GM12873 (cell line): ENCODE measurements around the gene ACP4.

Experiments used
- TF ChIP-seq, protein P1 (sequence below): IDR thresholded peaks from 2 replicates; pipeline ENCODE4 v1.5.1; 2012; ENCODE audit warnings: low read depth, mild to moderate bottlenecking, moderate library complexity, low read length, control low read depth; ENCODE audit not compliant: insufficient read depth; ENCODE audit errors: missing control alignments

ACP4 gene

GRCh38 chr19:50815439-50815838 lies 25.2 kb downstream of the ACP4 start:
- TF ChIP-seq, protein P1, sequence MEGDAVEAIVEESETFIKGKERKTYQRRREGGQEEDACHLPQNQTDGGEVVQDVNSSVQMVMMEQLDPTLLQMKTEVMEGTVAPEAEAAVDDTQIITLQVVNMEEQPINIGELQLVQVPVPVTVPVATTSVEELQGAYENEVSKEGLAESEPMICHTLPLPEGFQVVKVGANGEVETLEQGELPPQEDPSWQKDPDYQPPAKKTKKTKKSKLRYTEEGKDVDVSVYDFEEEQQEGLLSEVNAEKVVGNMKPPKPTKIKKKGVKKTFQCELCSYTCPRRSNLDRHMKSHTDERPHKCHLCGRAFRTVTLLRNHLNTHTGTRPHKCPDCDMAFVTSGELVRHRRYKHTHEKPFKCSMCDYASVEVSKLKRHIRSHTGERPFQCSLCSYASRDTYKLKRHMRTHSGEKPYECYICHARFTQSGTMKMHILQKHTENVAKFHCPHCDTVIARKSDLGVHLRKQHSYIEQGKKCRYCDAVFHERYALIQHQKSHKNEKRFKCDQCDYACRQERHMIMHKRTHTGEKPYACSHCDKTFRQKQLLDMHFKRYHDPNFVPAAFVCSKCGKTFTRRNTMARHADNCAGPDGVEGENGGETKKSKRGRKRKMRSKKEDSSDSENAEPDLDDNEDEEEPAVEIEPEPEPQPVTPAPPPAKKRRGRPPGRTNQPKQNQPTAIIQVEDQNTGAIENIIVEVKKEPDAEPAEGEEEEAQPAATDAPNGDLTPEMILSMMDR, result no peak

DNA sequence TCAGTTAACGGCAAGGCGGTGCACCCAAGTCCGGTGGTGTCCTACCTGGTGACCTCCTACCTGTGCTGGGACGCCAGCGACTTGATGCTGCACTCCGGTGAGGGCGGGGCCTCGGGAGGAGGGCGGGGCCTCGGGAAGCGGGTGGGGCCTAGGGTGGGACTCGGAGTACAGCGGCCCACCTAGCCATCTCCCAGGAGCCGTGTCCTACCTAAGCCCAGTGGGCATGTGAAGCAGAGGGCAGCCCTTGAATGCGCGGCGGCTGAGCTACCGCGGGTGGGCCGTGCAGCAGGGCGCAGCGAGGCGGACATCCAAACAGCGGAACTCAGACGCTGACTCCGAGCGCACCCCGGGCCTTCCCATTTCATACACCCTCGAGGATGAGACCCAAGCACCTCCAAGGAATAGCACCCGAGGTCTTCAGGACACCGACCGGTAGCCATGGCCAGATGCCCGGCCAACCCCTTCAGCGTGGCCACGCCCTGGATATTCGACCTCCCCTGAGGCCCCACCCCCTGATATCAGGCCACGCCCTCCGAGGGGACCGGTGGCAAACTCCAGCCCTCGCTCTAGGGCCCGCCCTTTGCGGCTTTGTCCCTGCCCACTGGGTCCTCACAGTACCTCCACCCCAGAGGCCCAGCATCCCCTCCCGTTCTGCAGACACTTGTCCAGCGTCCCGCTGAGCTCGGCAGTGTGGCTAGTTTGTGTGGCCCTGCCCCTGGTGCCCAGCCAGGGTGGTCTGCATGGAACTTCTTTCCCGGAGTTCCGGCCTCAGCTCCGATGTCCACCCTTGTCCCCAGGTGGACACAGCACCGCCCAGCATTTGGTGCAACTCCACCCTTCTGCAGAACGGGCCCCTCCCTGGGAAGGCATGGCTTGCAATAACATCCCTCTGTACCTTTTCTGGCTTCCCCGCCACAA lies 28.0 kb downstream of the ACP4 start:
- TF ChIP-seq, protein P1, result no peak

DNA sequence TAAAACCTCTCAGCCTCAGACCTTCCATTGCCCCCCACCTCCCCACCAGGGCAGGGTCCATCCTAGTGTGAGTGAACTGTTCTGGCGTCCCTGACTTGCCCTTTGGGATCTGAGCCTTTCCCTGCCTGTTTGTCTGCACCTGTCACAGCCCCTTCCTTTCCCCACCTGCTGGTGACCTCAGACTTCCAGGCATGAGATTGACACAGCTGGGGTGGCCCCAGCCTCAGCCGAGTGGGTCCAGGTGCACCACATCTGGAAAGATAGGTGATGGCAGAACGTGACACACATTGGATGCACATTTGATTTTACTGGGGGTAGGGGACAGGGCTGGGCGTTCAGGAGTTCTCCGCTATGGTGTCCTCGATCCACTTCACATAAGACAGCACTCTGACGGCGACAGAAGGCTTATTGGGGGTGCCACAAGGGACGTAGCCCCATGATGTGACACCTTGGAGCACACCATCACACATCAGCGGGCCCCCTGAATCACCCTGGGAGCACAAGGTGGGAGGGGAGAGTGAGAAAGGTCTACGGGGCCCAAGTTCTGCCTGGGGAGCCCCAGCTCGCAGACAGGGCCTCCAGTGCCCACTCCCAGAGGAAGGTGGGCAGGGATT lies 28.8 kb downstream of the ACP4 start:
- TF ChIP-seq, protein P1, result no peak

DNA sequence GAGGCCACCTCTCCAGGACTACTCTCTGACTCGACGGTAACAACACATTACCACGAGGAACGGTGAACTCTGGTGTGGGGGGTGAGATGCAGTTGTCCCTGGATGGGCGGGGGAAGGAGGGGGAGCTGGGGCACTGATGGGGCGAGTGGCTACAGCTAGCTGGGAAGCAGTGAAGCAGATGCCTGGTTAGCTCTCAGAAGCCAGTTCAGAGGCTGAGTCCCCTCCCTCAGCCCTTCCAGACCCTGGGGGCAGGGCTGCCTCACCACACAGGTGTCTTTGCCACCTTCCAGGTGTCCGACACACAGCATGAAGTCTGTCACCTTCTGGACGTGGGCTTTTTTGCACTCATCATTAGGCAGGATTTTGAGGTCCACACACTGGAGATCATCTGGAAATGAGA lies 29.4 kb downstream of the ACP4 start:
- TF ChIP-seq, protein P1, result no peak

DNA sequence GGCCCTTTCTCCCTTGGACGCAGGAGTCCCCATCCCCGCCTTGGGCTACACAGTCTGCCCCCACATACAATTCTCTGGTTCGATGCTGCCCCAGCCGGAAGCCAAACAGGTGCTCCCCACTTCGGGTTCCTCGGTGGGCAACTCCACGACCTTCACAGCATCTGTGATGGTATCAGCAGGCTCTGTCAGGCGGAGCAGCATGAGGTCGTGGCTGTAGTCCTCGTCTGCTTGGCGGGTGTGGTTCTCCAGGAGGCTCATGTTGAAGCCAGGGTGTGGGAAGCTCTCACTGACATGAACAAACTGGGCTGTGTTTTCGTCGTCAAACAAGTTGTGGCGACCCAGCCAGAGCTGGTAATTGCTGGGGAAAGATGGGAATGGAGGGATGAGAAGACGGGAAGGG lies 29.9 kb downstream of the ACP4 start:
- TF ChIP-seq, protein P1, result no peak

DNA sequence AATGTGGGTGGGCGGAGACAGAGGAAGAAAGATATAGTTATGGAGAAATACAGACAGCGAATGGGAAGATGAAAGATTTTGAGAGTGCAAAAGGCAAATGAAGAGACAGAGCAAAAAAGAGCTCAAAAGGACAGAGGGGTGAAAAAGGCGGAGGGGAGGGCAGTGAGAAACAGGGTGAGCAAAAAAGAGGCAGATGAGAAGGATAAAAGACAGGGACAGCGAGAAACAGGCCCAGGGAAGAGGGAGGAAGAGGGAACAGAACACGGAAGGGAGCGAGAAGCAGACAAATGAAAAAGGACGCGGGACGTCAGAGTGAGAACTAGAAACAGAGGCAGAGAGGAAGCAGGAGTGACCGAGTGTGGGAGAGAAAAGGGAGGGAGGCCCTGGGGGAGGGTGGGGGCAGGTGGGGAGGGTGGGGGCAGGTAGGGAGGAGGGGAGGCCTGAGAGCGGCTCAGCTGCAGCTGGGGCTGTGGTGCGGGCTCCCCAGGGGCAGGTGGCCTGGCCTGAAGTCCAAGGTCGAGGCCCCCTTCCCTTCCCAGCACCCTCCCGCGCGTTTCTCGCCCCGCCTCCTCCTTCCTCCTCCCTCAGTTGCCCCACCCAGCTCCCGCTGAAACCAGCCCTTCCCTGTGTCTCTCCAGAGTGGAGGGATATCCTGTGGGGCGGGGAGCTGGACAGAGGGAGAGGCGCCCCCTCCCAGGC lies 30.5 kb downstream of the ACP4 start:
- TF ChIP-seq, protein P1, result no peak

- TF ChIP-seq, protein P1, result no peak
These were observed 31.0 kb downstream of the ACP4 start for GRCh38 chr19:50821248-50821612.
